A673 (cell line): ENCODE measurements around the gene CORO6. TPM values are rescaled to one million over a fixed set of nuclear protein-coding genes. Genes with fewer than 3 reads are reported as not detected.
A peak's percentile ranks its signal among the peaks of the same experiment; 100 is the strongest.

ENCODE experiments used
- BruUV-seq: library from RNA; stranded (reverse); fragments of 400-500 nt; replicated peaks from 2 replicates; lab custom pipeline; 2021; lab: Mats Ljungman, UMichigan
- CTCF ChIA-PET: fragments of 300-600 bp; sonication (Branson Sonifier 250); formaldehyde crosslinking; loops from one replicate; lab custom pipeline; 2022; ENCODE audit warnings: antibody characterized with exemption; lab: Charles Lee
- POLR2A ChIA-PET: fragments of 300-600 bp; sonication (Branson Sonifier 250); formaldehyde crosslinking; loops from one replicate; lab custom pipeline; 2022; ENCODE audit warnings: antibody characterized with exemption; ENCODE audit not compliant: low non-redundant PET; lab: Charles Lee
- DNase-seq: peaks from one replicate; pipeline ENCODE4 v3.0.0-alpha.2; 2015; ENCODE audit warnings: low spot score
- H3K27ac ChIP-seq: fragments of 200-600 bp; sonication (generic); 2 replicates; pipeline ENCODE4 v1.5.1; 2016; ENCODE audit warnings: mixed run types, low read depth, mild to moderate bottlenecking, mixed read lengths, antibody characterized with exemption, low read length; ENCODE audit not compliant: poor library complexity, severe bottlenecking
- H3K27me3 ChIP-seq: fragments of 200-600 bp; sonication (generic); replicated peaks from 2 replicates; pipeline ENCODE4 v1.6.1; 2017; ENCODE audit warnings: mixed run types, low read depth, mild to moderate bottlenecking, mixed read lengths, antibody characterized with exemption, low read length; ENCODE audit not compliant: insufficient read depth, poor library complexity
- H3K36me3 ChIP-seq: fragments of 200-600 bp; sonication (generic); 2 replicates; pipeline ENCODE4 v1.6.1; 2016; ENCODE audit warnings: mixed run types, mild to moderate bottlenecking, mixed read lengths, antibody characterized with exemption, low read length; ENCODE audit not compliant: insufficient read depth, poor library complexity, severe bottlenecking
- H3K4me1 ChIP-seq: fragments of 200-600 bp; sonication (generic); 2 replicates; pipeline ENCODE4 v1.6.1; 2017; ENCODE audit warnings: mixed run types, mild to moderate bottlenecking, mixed read lengths, antibody characterized with exemption, low read length; ENCODE audit not compliant: insufficient read depth, poor library complexity, severe bottlenecking
- H3K4me3 ChIP-seq: fragments of 200-600 bp; sonication (generic); 2 replicates; pipeline ENCODE4 v1.5.1; 2016; ENCODE audit warnings: low read depth, mixed run types, mild to moderate bottlenecking, mixed read lengths, low read length; ENCODE audit not compliant: poor library complexity, severe bottlenecking
- H3K9me3 ChIP-seq: fragments of 200-600 bp; sonication (generic); 2 replicates; pipeline ENCODE4 v1.6.1; 2016; ENCODE audit warnings: mixed run types, low read depth, mild to moderate bottlenecking, mixed read lengths, antibody characterized with exemption, low read length; ENCODE audit not compliant: poor library complexity, severe bottlenecking
- EZH2 ChIP-seq: fragments of 200-600 bp; sonication (generic); IDR thresholded peaks from 2 replicates; pipeline ENCODE4 v1.6.1; 2017; ENCODE audit warnings: borderline replicate concordance, low read depth, mild to moderate bottlenecking, mixed read lengths, antibody characterized with exemption, low read length; ENCODE audit not compliant: poor library complexity, severe bottlenecking
- intact Hi-C: fragments of 100-400 bp; cut with micrococcal nuclease; formaldehyde crosslinking; loops from one replicate; pipeline ENCODE4 v1.10.0; 2022; ENCODE audit not compliant: unreplicated experiment
- total RNA-seq: library from RNA; stranded (reverse); gene quantifications from 2 replicates; pipeline ENCODE4 v1.2.3, GENCODE V29; 2021
- TF ChIP-seq, protein P1 (sequence below): fragments of 300-800, 200-600 bp; sonication (generic); conservative IDR thresholded peaks from 2 replicates; pipeline ENCODE4 v1.5.1; 2017; ENCODE audit warnings: low read depth, mild to moderate bottlenecking, antibody characterized with exemption, low read length, moderate library complexity, mixed read lengths

CORO6 gene
- total RNA-seq, 1 experiment from 2014 or later: 19.7 TPM

GRCh38 chr17:29566473-29567303, 56.0 kb downstream of the CORO6 start, which contains the start of gene ABHD15:
ABHD15 (minus strand) TSS chr17:29567037; CDS start chr17:29566966, 71 bp downstream.
- no peaks in the 10 kb centered on the region for H3K27me3 ChIP-seq
- H3K36me3 ChIP-seq: no peaks in the 10 kb centered on the region
- H3K27ac ChIP-seq: peak within 1 kb of the TSS; percentile 75
- BruUV-seq: no TSS peak
- peak; percentile 51 for DNase-seq
- H3K9me3 ChIP-seq: no peaks in the 10 kb centered on the region
- TF ChIP-seq, protein P1, sequence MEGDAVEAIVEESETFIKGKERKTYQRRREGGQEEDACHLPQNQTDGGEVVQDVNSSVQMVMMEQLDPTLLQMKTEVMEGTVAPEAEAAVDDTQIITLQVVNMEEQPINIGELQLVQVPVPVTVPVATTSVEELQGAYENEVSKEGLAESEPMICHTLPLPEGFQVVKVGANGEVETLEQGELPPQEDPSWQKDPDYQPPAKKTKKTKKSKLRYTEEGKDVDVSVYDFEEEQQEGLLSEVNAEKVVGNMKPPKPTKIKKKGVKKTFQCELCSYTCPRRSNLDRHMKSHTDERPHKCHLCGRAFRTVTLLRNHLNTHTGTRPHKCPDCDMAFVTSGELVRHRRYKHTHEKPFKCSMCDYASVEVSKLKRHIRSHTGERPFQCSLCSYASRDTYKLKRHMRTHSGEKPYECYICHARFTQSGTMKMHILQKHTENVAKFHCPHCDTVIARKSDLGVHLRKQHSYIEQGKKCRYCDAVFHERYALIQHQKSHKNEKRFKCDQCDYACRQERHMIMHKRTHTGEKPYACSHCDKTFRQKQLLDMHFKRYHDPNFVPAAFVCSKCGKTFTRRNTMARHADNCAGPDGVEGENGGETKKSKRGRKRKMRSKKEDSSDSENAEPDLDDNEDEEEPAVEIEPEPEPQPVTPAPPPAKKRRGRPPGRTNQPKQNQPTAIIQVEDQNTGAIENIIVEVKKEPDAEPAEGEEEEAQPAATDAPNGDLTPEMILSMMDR: no peak
- no peak for TF ChIP-seq EZH2
- peaks cover 7% of the 10 kb centered on the region for H3K4me1 ChIP-seq
- H3K4me3 ChIP-seq: peak within 1 kb of the TSS; percentile 83
- intact Hi-C loops: loop anchor here (10.0 kb wide), 1 partner anchor 58 kb away; the partner anchor contains the start of gene CORO6
- ChIA-PET CTCF (interaction anchor here (0.6 to 1.0 kb wide), 3 partner anchors 197 to 443 kb away, joined by 3 read pairs; no protein-coding TSS in a partner anchor), POLR2A (interaction anchor here (0.6 kb wide), 1 partner anchor 25 kb away, joined by 4 read pairs; no protein-coding TSS in a partner anchor)

DNA sequence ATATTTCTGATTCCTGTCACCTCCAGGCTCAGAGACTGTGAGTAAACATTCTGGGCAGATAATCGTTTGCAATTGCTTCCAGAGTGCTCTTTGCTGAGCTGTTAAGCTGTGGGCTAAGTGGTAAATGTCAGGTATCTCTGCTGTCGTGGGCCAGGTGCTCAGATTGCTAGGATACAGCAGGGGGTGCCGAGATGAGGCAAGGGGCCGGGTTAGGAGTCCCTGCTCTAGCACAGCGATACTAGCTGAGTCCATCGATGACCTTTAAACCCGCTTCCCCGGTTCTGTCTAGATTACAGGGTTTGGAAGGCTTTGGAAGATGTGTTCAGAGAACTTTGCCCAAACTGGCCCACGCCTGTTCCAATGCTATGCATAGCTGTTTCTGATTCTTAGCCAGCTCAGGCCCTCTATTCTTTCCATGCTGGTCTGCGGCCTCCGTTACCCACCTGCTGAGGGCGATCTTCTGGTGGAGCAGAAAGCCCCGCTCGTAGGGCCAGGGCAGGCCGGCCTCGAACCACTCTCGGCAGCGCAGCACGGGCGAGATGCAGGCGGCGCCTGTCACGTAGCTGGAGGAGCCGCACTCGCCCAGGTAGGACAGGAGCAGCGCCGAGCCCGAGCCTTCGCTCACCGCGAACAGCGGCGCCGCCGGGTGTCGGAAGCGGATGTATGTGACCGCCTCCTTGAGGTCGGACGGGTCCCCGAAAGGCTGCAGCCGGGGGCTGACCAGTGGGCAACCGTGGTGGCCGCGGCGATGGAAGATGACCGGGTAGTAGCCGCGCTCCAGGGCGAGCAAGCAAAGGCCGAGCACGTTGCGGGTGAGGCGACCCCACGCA, 56.9 kb downstream of the CORO6 start:
- no TSS peak for BruUV-seq
- POLR2A ChIA-PET: no interaction called here

More for the DNA sequence above, 56.9 kb downstream of the CORO6 start:
- TF ChIP-seq, protein P1: 0 out of 2 replicates have a peak, but pooled peaks have one; percentile 32
- TF ChIP-seq EZH2: no peak
- no peak overlapping the region for H3K27ac ChIP-seq
- H3K4me3 ChIP-seq: peak overlapping the region; percentile 83
- CTCF ChIA-PET: interaction anchor here (1.0 kb wide), 1 partner anchor 196 kb away, joined by 3 read pairs; no protein-coding TSS in a partner anchor
- H3K9me3 ChIP-seq: no peaks in the 10 kb centered on the region
- no peak for DNase-seq
- intact Hi-C loops: loop anchor here (10.0 kb wide), 1 partner anchor 59 kb away; the partner anchor contains the start of gene CORO6
- peaks cover 7% of the 10 kb centered on the region for H3K4me1 ChIP-seq
- no peaks in the 10 kb centered on the region for H3K36me3 ChIP-seq
- no peaks in the 10 kb centered on the region for H3K27me3 ChIP-seq

Other genes starting within 250 kb of the CORO6 start
- 83.8 and 85.5 TPM in 2 replicates for gene TAOK1, start 232.5 kb downstream of the CORO6 start, total RNA-seq
- gene ABHD15, start 55.9 kb downstream of the CORO6 start, total RNA-seq: 5.4 and 8.0 TPM in 2 replicates
- 34.6 and 41.4 TPM in 2 replicates for gene TP53I13, start 54.2 kb downstream of the CORO6 start, total RNA-seq
- 120 and 125 TPM in 2 replicates for gene GIT1, start 33.3 kb downstream of the CORO6 start, total RNA-seq
- gene ANKRD13B, start 29.8 kb downstream of the CORO6 start, total RNA-seq: 81.5 and 98.7 TPM in 2 replicates